Measurements from ENCODE around the gene MRPL18. TPM values are rescaled to one million over a fixed set of nuclear protein-coding genes. Genes with fewer than 3 reads are reported as not detected.

Gene MRPL18
- total and polyA plus RNA-seq, 2 of the 4 experiments (the other 2 are of a cell fraction) = 53.4 to 56.8 TPM

DNA sequence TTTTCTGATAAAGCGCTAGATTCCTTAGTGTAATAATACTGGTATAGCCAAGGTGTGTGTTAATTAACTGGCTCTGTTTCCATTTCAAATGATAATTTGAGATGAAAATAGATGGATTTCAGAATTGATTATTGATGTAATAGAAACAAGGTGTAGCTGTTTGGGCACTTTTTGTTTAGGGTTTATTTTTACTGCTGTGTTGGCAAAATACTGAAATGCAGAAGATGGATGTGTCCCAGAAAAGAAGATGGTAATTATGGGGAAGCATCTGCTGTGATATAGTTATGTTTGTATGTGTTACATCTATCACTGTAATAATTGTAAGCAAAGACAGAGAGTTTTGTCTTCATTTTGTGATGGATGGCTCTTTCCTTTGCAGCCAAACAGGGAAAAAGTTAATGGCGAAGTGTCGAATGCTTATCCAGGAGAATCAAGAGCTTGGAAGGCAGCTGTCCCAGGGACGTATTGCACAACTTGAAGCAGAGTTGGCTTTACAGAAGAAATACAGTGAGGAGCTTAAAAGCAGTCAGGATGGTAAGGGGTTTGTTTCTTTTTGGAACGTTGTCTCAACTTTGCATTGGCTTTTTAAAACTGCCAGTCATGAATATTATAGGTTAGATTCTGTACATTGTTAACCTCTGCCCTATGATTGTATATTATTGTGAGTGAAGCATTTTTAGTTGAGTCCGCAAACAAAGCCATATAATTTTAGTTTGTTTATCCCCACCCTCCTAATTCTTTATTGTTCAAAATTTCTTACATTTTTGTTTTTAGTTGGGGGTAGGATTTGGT lies 37.0 kb upstream of the MRPL18 start:
- H2AK9ac ChIP-seq (replicated peaks; ENCODE audit: low read depth, low read length, poor library complexity) = no peak overlapping the region
- H3K18ac ChIP-seq (ENCODE audit: low read depth, low read length) = no peak overlapping the region
- BruUV-seq (replicated peaks) = no TSS peak
- no peak overlapping the region for H3K56ac ChIP-seq (ENCODE audit: extremely low read depth, insufficient read depth, low read length)
- H2BK120ac ChIP-seq (ENCODE audit: low read depth, low read length) = no peak overlapping the region
- H4K20me1 ChIP-seq (ENCODE audit: insufficient read depth, low read length) = peaks cover 10% of the 10 kb centered on the region
- ChIA-PET CTCF (no interaction called here), POLR2A (ENCODE audit: unreplicated experiment) (no interaction called here)
- dilution Hi-C loops (cut with HindIII; ENCODE audit: low sequenced_read_pairs, unreplicated experiment) = no loop called here
- no peaks in the 10 kb centered on the region for H3K27me3 ChIP-seq (ENCODE audit: control insufficient read depth, insufficient read depth, low read length)
- no peak overlapping the region for H2AK5ac ChIP-seq (ENCODE audit: low read depth, low read length)
- peaks cover 6% of the 10 kb centered on the region for H3K9me1 ChIP-seq (ENCODE audit: insufficient read depth, low read length)
- no peak overlapping the region for H3K4me3 ChIP-seq (ENCODE audit: insufficient read depth, low read depth, low read length)
- H2AFZ ChIP-seq (replicated peaks; ENCODE audit: low read length, poor library complexity) = no peak overlapping the region
- intact Hi-C loops (cut with micrococcal nuclease) = no loop called here
- H4K5ac ChIP-seq (ENCODE audit: low read depth, low read length) = no peak overlapping the region
- H4K8ac ChIP-seq (ENCODE audit: low read depth in 2 of 2, low read length in 2 of 2) = no peak overlapping the region
- H2BK15ac ChIP-seq (ENCODE audit: low read depth, low read length) = no peak overlapping the region
- TF ChIP-seq RFX5 (IDR thresholded peaks at IDR 0.05; ENCODE audit: low read depth, low read length) (no peak), RAD21 (IDR thresholded peaks at IDR 0.05; ENCODE audit: low read length) (no peak), RCOR1 (IDR thresholded peaks at IDR 0.05; ENCODE audit: insufficient replicate concordance, low read length) (no peak), CEBPB (IDR thresholded peaks at IDR 0.05; ENCODE audit: low read depth, low read length) (peak; percentile 72), MAZ (IDR thresholded peaks at IDR 0.05; ENCODE audit: borderline replicate concordance, low read depth, low read length) (no peak), MAFK (IDR thresholded peaks at IDR 0.05; ENCODE audit: low read depth, low read length) (peak; percentile 63), FOS (IDR thresholded peaks at IDR 0.05; ENCODE audit: low read depth, low read length) (no peak), POLR2A (IDR thresholded peaks at IDR 0.05; ENCODE audit: low read depth, low read length) (no peak), NFE2L2 (IDR thresholded peaks at IDR 0.05; ENCODE audit: low read depth, low read length) (no peak)
- TF ChIP-seq, protein P1, sequence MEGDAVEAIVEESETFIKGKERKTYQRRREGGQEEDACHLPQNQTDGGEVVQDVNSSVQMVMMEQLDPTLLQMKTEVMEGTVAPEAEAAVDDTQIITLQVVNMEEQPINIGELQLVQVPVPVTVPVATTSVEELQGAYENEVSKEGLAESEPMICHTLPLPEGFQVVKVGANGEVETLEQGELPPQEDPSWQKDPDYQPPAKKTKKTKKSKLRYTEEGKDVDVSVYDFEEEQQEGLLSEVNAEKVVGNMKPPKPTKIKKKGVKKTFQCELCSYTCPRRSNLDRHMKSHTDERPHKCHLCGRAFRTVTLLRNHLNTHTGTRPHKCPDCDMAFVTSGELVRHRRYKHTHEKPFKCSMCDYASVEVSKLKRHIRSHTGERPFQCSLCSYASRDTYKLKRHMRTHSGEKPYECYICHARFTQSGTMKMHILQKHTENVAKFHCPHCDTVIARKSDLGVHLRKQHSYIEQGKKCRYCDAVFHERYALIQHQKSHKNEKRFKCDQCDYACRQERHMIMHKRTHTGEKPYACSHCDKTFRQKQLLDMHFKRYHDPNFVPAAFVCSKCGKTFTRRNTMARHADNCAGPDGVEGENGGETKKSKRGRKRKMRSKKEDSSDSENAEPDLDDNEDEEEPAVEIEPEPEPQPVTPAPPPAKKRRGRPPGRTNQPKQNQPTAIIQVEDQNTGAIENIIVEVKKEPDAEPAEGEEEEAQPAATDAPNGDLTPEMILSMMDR (conservative IDR thresholded peaks at IDR 0.05; ENCODE audit: low read depth, low read length) = no peak
- TF ChIP-seq, protein P2, sequence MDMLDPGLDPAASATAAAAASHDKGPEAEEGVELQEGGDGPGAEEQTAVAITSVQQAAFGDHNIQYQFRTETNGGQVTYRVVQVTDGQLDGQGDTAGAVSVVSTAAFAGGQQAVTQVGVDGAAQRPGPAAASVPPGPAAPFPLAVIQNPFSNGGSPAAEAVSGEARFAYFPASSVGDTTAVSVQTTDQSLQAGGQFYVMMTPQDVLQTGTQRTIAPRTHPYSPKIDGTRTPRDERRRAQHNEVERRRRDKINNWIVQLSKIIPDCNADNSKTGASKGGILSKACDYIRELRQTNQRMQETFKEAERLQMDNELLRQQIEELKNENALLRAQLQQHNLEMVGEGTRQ (IDR thresholded peaks at IDR 0.05; ENCODE audit: low read depth, low read length) = no peak
- TF ChIP-seq, protein P3, sequence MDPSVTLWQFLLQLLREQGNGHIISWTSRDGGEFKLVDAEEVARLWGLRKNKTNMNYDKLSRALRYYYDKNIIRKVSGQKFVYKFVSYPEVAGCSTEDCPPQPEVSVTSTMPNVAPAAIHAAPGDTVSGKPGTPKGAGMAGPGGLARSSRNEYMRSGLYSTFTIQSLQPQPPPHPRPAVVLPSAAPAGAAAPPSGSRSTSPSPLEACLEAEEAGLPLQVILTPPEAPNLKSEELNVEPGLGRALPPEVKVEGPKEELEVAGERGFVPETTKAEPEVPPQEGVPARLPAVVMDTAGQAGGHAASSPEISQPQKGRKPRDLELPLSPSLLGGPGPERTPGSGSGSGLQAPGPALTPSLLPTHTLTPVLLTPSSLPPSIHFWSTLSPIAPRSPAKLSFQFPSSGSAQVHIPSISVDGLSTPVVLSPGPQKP (IDR thresholded peaks at IDR 0.05; ENCODE audit: borderline replicate concordance, low read depth, low read length) = no peak
- H3K79me1 ChIP-seq (ENCODE audit: low read depth in 1 of 2, low read length in 2 of 2) = peaks cover 24 to 29% of the 10 kb centered on the region in 2 experiments
- H2BK20ac ChIP-seq (ENCODE audit: low read depth, low read length) = no peak overlapping the region
- H3K9ac ChIP-seq (ENCODE audit: low read depth, low read length) = no peak overlapping the region
- H3K4ac ChIP-seq (ENCODE audit: low read depth, low read length) = no peak overlapping the region
- peaks cover 40% of the 10 kb centered on the region for H3K36me3 ChIP-seq (ENCODE audit: control insufficient read depth, insufficient read depth, low read length)
- in situ Hi-C loops (cut with MboI; ENCODE audit: low sequenced_read_pairs) = no loop called here
- ATAC-seq (ENCODE audit: low read depth) (no peak), DNase-seq (no peak)
- no peak overlapping the region for H3K23ac ChIP-seq (ENCODE audit: low read depth, low read length)
- no peaks in the 10 kb centered on the region; the same call in 1 of the 2 replicates for H3K4me1 ChIP-seq (ENCODE audit: control insufficient read depth, insufficient read depth, low read length)
- no peak overlapping the region for H3K27ac ChIP-seq (ENCODE audit: insufficient read depth, low read length)
- no peak overlapping the region for H3K14ac ChIP-seq (replicated peaks; ENCODE audit: low read depth, low read length)
- no peak overlapping the region for H2BK5ac ChIP-seq (ENCODE audit: low read depth, low read length, poor library complexity, severe bottlenecking)
- WGBS, 2 experiments (ENCODE audit: extremely low coverage in 2 of 2, insufficient read length in 1 of 2) = 82% methylated on average over 3 of the region's 6 CpGs; no CpG with 5 or more reads in 1 of the 2 experiments
- no peaks in the 10 kb centered on the region for H3K9me3 ChIP-seq (ENCODE audit: control insufficient read depth, insufficient read depth, low read length)
- H4K91ac ChIP-seq (ENCODE audit: insufficient read depth, low read depth, low read length) = no peak overlapping the region
- H3K4me2 ChIP-seq (ENCODE audit: low read depth, low read length) = no peak overlapping the region
